Measurements from ENCODE around the gene DNER. TPM values are rescaled to one million over a fixed set of nuclear protein-coding genes. Genes with fewer than 3 reads are reported as not detected.

Gene DNER
- total and polyA plus RNA-seq, 2 of the 4 experiments (the other 2 are of a cell fraction) = under 0.01 to 0.14 TPM

DNA sequence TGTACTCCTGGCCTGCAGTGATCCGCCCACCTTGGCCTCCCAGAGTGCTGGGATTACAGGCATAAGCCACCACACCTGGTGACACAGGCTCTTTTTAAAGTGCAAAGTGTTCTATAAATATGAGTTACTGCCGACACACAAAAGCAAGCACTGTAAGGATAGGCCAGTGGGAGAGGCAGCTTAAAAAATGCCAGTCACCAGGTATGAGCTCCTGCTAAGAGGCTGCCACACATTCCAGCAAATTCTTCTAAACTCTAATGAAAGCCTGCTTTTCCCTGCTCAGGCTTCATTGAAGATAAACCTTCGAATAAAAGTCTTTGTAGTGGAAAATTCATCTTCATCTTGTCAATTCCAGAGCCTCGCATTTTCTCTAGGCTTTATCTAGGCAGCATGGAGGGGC is 240.2 kb downstream of the DNER start:
- no peak overlapping the region for H2BK5ac ChIP-seq (ENCODE audit: low read depth, low read length, poor library complexity, severe bottlenecking)
- no peak overlapping the region for H3K4me2 ChIP-seq (ENCODE audit: low read depth, low read length)
- no peak overlapping the region for H4K5ac ChIP-seq (ENCODE audit: low read depth, low read length)
- no peaks in the 10 kb centered on the region for H3K27me3 ChIP-seq (ENCODE audit: control insufficient read depth, insufficient read depth, low read length)
- H3K56ac ChIP-seq (ENCODE audit: extremely low read depth, insufficient read depth, low read length) = no peak overlapping the region
- no peak overlapping the region for H4K91ac ChIP-seq (ENCODE audit: insufficient read depth, low read depth, low read length)
- TF ChIP-seq, protein P1, sequence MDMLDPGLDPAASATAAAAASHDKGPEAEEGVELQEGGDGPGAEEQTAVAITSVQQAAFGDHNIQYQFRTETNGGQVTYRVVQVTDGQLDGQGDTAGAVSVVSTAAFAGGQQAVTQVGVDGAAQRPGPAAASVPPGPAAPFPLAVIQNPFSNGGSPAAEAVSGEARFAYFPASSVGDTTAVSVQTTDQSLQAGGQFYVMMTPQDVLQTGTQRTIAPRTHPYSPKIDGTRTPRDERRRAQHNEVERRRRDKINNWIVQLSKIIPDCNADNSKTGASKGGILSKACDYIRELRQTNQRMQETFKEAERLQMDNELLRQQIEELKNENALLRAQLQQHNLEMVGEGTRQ (IDR thresholded peaks at IDR 0.05; ENCODE audit: low read depth, low read length) = no peak
- no peak for TF ChIP-seq MXI1 (IDR thresholded peaks at IDR 0.05; ENCODE audit: borderline replicate concordance, low read depth, low read length)
- TF ChIP-seq, protein P2, sequence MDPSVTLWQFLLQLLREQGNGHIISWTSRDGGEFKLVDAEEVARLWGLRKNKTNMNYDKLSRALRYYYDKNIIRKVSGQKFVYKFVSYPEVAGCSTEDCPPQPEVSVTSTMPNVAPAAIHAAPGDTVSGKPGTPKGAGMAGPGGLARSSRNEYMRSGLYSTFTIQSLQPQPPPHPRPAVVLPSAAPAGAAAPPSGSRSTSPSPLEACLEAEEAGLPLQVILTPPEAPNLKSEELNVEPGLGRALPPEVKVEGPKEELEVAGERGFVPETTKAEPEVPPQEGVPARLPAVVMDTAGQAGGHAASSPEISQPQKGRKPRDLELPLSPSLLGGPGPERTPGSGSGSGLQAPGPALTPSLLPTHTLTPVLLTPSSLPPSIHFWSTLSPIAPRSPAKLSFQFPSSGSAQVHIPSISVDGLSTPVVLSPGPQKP (IDR thresholded peaks at IDR 0.05; ENCODE audit: borderline replicate concordance, low read depth, low read length) = no peak
- TF ChIP-seq FOS (IDR thresholded peaks at IDR 0.05; ENCODE audit: low read depth, low read length) = no peak
- H4K20me1 ChIP-seq (ENCODE audit: insufficient read depth, low read length) = no peaks in the 10 kb centered on the region
- no CpG with 5 or more reads among the region's 4 CpGs for whole genome bisulfite sequencing, 2 experiments (ENCODE audit: extremely low coverage in 2 of 2, insufficient read length in 1 of 2)
- no peak overlapping the region for H2BK120ac ChIP-seq (ENCODE audit: low read depth, low read length)
- no peak overlapping the region for H3K4ac ChIP-seq (ENCODE audit: low read depth, low read length)
- H2BK20ac ChIP-seq (ENCODE audit: low read depth, low read length) = no peak overlapping the region
- no peak overlapping the region for H2AK9ac ChIP-seq (replicated peaks; ENCODE audit: low read depth, low read length, poor library complexity)
- ChIA-PET CTCF (no interaction called here), POLR2A (ENCODE audit: unreplicated experiment) (no interaction called here)
- H3K27ac ChIP-seq (ENCODE audit: insufficient read depth, low read length) = no peak overlapping the region
- H3K14ac ChIP-seq (replicated peaks; ENCODE audit: low read depth, low read length) = no peak overlapping the region
- no peak overlapping the region for H2BK15ac ChIP-seq (ENCODE audit: low read depth, low read length)
- no peak overlapping the region for H3K9ac ChIP-seq (ENCODE audit: low read depth, low read length)
- DNase-seq (no peak), ATAC-seq (ENCODE audit: low read depth) (no peak)
- no peak overlapping the region for H3K18ac ChIP-seq (ENCODE audit: low read depth, low read length)
- dilution Hi-C loops (cut with HindIII; ENCODE audit: low sequenced_read_pairs, unreplicated experiment) = no loop called here
- no peaks in the 10 kb centered on the region for H3K36me3 ChIP-seq (ENCODE audit: control insufficient read depth, insufficient read depth, low read length)
- no peaks in the 10 kb centered on the region for H3K9me1 ChIP-seq (ENCODE audit: insufficient read depth, low read length)
- H3K4me3 ChIP-seq (ENCODE audit: insufficient read depth, low read depth, low read length) = no peak overlapping the region
- in situ Hi-C loops (cut with MboI; ENCODE audit: low sequenced_read_pairs) = no loop called here
- H4K8ac ChIP-seq (ENCODE audit: low read depth in 2 of 2, low read length in 2 of 2) = no peak overlapping the region
- BruUV-seq (replicated peaks) = no TSS peak
- H2AK5ac ChIP-seq (ENCODE audit: low read depth, low read length) = no peak overlapping the region
- intact Hi-C loops (cut with micrococcal nuclease) = no loop called here
- no peak overlapping the region for H3K23ac ChIP-seq (ENCODE audit: low read depth, low read length)
- no peaks in the 10 kb centered on the region; the same call in 1 of the 2 replicates for H3K9me3 ChIP-seq (ENCODE audit: control insufficient read depth, insufficient read depth, low read length)
- no peaks in the 10 kb centered on the region for H3K79me1 ChIP-seq (ENCODE audit: low read depth in 1 of 2, low read length in 2 of 2)
- H2AFZ ChIP-seq (replicated peaks; ENCODE audit: low read length, poor library complexity) = no peak overlapping the region
- no peaks in the 10 kb centered on the region for H3K4me1 ChIP-seq (ENCODE audit: control insufficient read depth, insufficient read depth, low read length)

Data from IMR-90 (cell line).